ENCODE results near the gene TGFB3.

GRCh38 chr14:76006253-76006652, 24.5 kb upstream of the TGFB3 start:
- TF ChIP-seq CTCF (IDR thresholded peaks at IDR 0.05 in 8 of 11, conservative IDR thresholded peaks at IDR 0.05 in 3 of 11) (no peak), POLR2AphosphoS5 (IDR thresholded peaks at IDR 0.05) (no peak)
